ENCODE data around the gene LRRC14B. TPM values are rescaled to one million over a fixed set of nuclear protein-coding genes. Genes with fewer than 3 reads are reported as not detected.

Gene LRRC14B
- polyA plus RNA-seq, 1 donor (not counting 4 experiments of a cell fraction or from before 2014, with no cell fraction given) = not detected

DNA sequence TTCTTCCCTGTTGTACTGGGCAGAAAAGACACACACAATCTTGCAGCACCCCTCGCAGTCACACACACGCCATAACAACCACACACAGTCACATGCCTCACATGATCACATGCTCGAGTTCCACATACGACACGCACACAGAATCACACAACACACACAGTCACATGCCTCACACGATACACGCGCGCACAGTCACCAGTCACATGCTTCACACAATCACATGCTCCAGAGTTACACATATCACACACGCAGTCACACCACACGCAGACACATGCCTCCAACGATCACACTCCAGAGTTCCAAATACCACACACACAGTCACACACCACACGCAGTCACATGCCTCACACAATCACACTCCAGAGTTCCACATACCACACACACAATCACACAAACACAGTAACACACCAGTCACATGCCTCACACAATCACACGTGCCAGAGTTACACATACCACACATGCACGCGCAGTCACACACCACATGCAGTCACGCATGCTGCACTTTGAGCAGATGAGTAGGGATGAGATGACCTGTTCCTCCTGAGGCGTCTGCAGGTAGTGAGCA, 49.0 kb upstream of the LRRC14B start:
- Histone ChIP-seq H3K4me3 (ENCODE audit: control insufficient read depth in 2 of 3, extremely low read depth in 1 of 3, insufficient read depth in 2 of 3, low read depth in 1 of 3, low read length in 3 of 3) (no peak overlapping the region), H3K9ac (ENCODE audit: control insufficient read depth, extremely low read depth, insufficient read depth, low read length) (no peak overlapping the region), H4K20me1 (ENCODE audit: control insufficient read depth, extremely low read depth, insufficient read depth, low read length) (no peaks in the 10 kb centered on the region), H3K9me3 (ENCODE audit: control insufficient read depth, low read depth, low read length) (peaks cover 4% of the 10 kb centered on the region), H3K9me1 (ENCODE audit: control insufficient read depth, extremely low read depth, insufficient read depth, low read length) (no peaks in the 10 kb centered on the region), H3K4me2 (ENCODE audit: control insufficient read depth, extremely low read depth, insufficient read depth, low read depth, low read length) (no peak overlapping the region), H3K4me1 (ENCODE audit: control insufficient read depth, extremely low read depth, insufficient read depth, low read length) (no peaks in the 10 kb centered on the region), H3K27me3 (ENCODE audit: control insufficient read depth, extremely low read depth, insufficient read depth, low read length) (no peaks in the 10 kb centered on the region), H3K79me2 (ENCODE audit: control insufficient read depth, insufficient read depth, low read length) (no peaks in the 10 kb centered on the region), H2AFZ (ENCODE audit: control insufficient read depth, low read length) (no peak overlapping the region), H3K36me3 (ENCODE audit: control insufficient read depth in 2 of 2, extremely low read depth in 1 of 2, insufficient read depth in 2 of 2, low read length in 2 of 2) (no peaks in the 10 kb centered on the region), H3K27ac (ENCODE audit: control insufficient read depth, insufficient read depth, low read length) (no peak overlapping the region)
- no peak for TF ChIP-seq EZH2 (IDR thresholded peaks at IDR 0.05; ENCODE audit: low read length)
- dilution Hi-C loops (cut with MboI; ENCODE audit: extremely low pct_ligation_motif_present, low sequenced_read_pairs) = no loop called here
- DNase-seq (ENCODE audit: low read depth, low spot score) (no peak), FAIRE-seq (no peak)

DNA sequence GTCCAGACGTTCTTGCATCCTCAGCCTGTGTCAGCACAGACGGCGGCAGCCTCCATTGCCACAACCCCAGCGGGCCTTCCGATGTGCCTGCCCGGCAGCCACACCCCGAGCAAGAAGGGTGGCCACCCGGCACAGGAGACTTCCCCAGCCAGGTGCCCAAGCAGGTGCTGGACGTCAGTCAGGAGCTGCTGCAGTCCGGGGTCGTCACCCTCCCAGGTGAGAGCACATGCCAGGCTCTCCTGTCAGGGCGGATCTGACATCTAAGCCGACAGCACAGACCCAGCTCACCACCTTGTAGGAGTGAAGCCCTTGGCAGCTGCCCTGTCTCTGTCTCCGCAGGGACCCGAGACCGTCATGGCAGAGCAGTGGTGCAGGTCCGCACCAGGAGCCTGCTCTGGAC, 48.3 kb upstream of the LRRC14B start:
- FAIRE-seq (no peak), DNase-seq (ENCODE audit: low read depth, low spot score) (no peak)
- no peaks in the 10 kb centered on the region for H3K27me3 ChIP-seq (ENCODE audit: control insufficient read depth, extremely low read depth, insufficient read depth, low read length)
- no peaks in the 10 kb centered on the region for H3K4me1 ChIP-seq (ENCODE audit: control insufficient read depth, extremely low read depth, insufficient read depth, low read length)
- no peaks in the 10 kb centered on the region for H3K36me3 ChIP-seq (ENCODE audit: control insufficient read depth in 2 of 2, extremely low read depth in 1 of 2, insufficient read depth in 2 of 2, low read length in 2 of 2)
- H3K4me3 ChIP-seq (ENCODE audit: control insufficient read depth in 2 of 3, extremely low read depth in 1 of 3, insufficient read depth in 2 of 3, low read depth in 1 of 3, low read length in 3 of 3) = no peak overlapping the region
- no peaks in the 10 kb centered on the region for H3K9me1 ChIP-seq (ENCODE audit: control insufficient read depth, extremely low read depth, insufficient read depth, low read length)
- H3K9ac ChIP-seq (ENCODE audit: control insufficient read depth, extremely low read depth, insufficient read depth, low read length) = no peak overlapping the region
- no peak overlapping the region for H2AFZ ChIP-seq (ENCODE audit: control insufficient read depth, low read length)
- H3K27ac ChIP-seq (ENCODE audit: control insufficient read depth, insufficient read depth, low read length) = no peak overlapping the region
- TF ChIP-seq, protein P1, sequence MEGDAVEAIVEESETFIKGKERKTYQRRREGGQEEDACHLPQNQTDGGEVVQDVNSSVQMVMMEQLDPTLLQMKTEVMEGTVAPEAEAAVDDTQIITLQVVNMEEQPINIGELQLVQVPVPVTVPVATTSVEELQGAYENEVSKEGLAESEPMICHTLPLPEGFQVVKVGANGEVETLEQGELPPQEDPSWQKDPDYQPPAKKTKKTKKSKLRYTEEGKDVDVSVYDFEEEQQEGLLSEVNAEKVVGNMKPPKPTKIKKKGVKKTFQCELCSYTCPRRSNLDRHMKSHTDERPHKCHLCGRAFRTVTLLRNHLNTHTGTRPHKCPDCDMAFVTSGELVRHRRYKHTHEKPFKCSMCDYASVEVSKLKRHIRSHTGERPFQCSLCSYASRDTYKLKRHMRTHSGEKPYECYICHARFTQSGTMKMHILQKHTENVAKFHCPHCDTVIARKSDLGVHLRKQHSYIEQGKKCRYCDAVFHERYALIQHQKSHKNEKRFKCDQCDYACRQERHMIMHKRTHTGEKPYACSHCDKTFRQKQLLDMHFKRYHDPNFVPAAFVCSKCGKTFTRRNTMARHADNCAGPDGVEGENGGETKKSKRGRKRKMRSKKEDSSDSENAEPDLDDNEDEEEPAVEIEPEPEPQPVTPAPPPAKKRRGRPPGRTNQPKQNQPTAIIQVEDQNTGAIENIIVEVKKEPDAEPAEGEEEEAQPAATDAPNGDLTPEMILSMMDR (optimal IDR thresholded peaks at IDR 0.05 in 1 of 3, IDR thresholded peaks at IDR 0.05 in 1 of 3, conservative IDR thresholded peaks at IDR 0.05 in 1 of 3; ENCODE audit: extremely low read depth in 1 of 3, insufficient read depth in 2 of 3, low read length in 3 of 3) = no peak
- TF ChIP-seq EZH2 (IDR thresholded peaks at IDR 0.05; ENCODE audit: low read length) = no peak
- peaks cover 4% of the 10 kb centered on the region for H3K9me3 ChIP-seq (ENCODE audit: control insufficient read depth, low read depth, low read length)
- no peak overlapping the region for H3K4me2 ChIP-seq (ENCODE audit: control insufficient read depth, extremely low read depth, insufficient read depth, low read depth, low read length)
- dilution Hi-C loops (cut with MboI; ENCODE audit: extremely low pct_ligation_motif_present, low sequenced_read_pairs) = no loop called here
- H4K20me1 ChIP-seq (ENCODE audit: control insufficient read depth, extremely low read depth, insufficient read depth, low read length) = no peaks in the 10 kb centered on the region
- H3K79me2 ChIP-seq (ENCODE audit: control insufficient read depth, insufficient read depth, low read length) = no peaks in the 10 kb centered on the region

DNA sequence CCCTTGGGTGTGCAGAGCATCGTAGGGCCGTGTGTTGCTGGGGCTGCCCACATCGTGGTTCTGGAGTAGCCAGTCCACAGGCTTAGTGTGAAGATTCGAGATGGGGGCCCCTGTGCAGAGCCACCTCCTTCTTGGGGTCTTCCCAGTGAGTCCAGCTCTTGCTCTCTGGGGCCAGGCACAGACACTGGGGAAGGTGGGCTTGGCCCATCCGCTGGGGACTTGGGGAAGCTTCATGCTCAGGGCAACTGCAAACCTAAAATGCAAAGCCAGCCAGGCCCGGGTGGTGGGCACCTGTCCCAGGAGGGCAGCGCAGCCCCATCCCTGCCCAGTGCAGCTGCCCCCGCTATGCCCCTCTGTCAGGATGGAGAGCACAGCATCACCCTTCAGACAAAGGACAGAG, 46.4 kb upstream of the LRRC14B start:
- H3K27ac ChIP-seq (ENCODE audit: control insufficient read depth, insufficient read depth, low read length) = no peak overlapping the region
- no peaks in the 10 kb centered on the region for H3K9me1 ChIP-seq (ENCODE audit: control insufficient read depth, extremely low read depth, insufficient read depth, low read length)
- dilution Hi-C loops (cut with MboI; ENCODE audit: extremely low pct_ligation_motif_present, low sequenced_read_pairs) = no loop called here
- no peaks in the 10 kb centered on the region for H3K79me2 ChIP-seq (ENCODE audit: control insufficient read depth, insufficient read depth, low read length)
- DNase-seq (ENCODE audit: low read depth, low spot score) (no peak), FAIRE-seq (no peak)
- H2AFZ ChIP-seq (ENCODE audit: control insufficient read depth, low read length) = no peak overlapping the region
- peaks cover 4% of the 10 kb centered on the region for H3K9me3 ChIP-seq (ENCODE audit: control insufficient read depth, low read depth, low read length)
- no peak for TF ChIP-seq EZH2 (IDR thresholded peaks at IDR 0.05; ENCODE audit: low read length)
- TF ChIP-seq, protein P1 (optimal IDR thresholded peaks at IDR 0.05 in 1 of 3, IDR thresholded peaks at IDR 0.05 in 1 of 3, conservative IDR thresholded peaks at IDR 0.05 in 1 of 3; ENCODE audit: extremely low read depth in 1 of 3, insufficient read depth in 2 of 3, low read length in 3 of 3) = no peak
- no peaks in the 10 kb centered on the region for H3K36me3 ChIP-seq (ENCODE audit: control insufficient read depth in 2 of 2, extremely low read depth in 1 of 2, insufficient read depth in 2 of 2, low read length in 2 of 2)
- no peak overlapping the region for H3K9ac ChIP-seq (ENCODE audit: control insufficient read depth, extremely low read depth, insufficient read depth, low read length)
- H3K4me1 ChIP-seq (ENCODE audit: control insufficient read depth, extremely low read depth, insufficient read depth, low read length) = no peaks in the 10 kb centered on the region
- no peaks in the 10 kb centered on the region for H4K20me1 ChIP-seq (ENCODE audit: control insufficient read depth, extremely low read depth, insufficient read depth, low read length)
- no peaks in the 10 kb centered on the region for H3K27me3 ChIP-seq (ENCODE audit: control insufficient read depth, extremely low read depth, insufficient read depth, low read length)
- H3K4me2 ChIP-seq (ENCODE audit: control insufficient read depth, extremely low read depth, insufficient read depth, low read depth, low read length) = no peak overlapping the region
- no peak overlapping the region for H3K4me3 ChIP-seq (ENCODE audit: control insufficient read depth in 2 of 3, extremely low read depth in 1 of 3, insufficient read depth in 2 of 3, low read depth in 1 of 3, low read length in 3 of 3)
